Measurements from ENCODE around the gene DLG5. TPM values are rescaled to one million over a fixed set of nuclear protein-coding genes. Genes with fewer than 3 reads are reported as not detected.

The DLG5 gene
- total RNA-seq, 1 donor from 2014 or later = 64.5 TPM

DNA sequence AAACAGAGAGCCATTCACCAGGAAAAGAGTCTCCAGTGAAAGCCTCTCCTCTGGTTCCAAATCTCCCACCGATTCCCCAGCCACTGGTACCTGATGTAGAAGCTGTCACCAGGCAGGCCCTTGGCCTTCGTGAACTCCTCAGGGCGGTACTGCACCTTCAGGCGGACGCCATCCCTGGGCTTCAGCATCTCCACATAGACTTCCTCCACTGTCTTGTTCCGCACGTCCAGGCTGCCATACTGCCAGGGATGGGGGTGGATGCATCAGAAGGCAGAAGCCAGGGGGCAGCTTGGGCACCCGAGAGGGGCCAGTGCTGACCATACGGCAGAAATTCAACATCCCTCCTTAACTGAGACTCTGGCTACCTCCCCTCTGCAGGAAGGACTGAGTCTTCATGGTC is 118.8 kb downstream of the DLG5 start:
- no peak overlapping the region for H3K4me3 Mint-ChIP-seq (ENCODE audit: unreplicated experiment)
- TF ChIP-seq, protein P1, sequence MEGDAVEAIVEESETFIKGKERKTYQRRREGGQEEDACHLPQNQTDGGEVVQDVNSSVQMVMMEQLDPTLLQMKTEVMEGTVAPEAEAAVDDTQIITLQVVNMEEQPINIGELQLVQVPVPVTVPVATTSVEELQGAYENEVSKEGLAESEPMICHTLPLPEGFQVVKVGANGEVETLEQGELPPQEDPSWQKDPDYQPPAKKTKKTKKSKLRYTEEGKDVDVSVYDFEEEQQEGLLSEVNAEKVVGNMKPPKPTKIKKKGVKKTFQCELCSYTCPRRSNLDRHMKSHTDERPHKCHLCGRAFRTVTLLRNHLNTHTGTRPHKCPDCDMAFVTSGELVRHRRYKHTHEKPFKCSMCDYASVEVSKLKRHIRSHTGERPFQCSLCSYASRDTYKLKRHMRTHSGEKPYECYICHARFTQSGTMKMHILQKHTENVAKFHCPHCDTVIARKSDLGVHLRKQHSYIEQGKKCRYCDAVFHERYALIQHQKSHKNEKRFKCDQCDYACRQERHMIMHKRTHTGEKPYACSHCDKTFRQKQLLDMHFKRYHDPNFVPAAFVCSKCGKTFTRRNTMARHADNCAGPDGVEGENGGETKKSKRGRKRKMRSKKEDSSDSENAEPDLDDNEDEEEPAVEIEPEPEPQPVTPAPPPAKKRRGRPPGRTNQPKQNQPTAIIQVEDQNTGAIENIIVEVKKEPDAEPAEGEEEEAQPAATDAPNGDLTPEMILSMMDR (IDR thresholded peaks at IDR 0.05; ENCODE audit: unreplicated experiment) = no peak
- no peak for DNase-seq (ENCODE audit: low spot score)
- H3K4me1 Mint-ChIP-seq (ENCODE audit: unreplicated experiment) = no peaks in the 10 kb centered on the region
- H3K9me3 Mint-ChIP-seq (ENCODE audit: unreplicated experiment) = no peaks in the 10 kb centered on the region
- H3K27ac Mint-ChIP-seq (ENCODE audit: unreplicated experiment) = no peak overlapping the region
- peaks cover 3% of the 10 kb centered on the region for H3K27me3 Mint-ChIP-seq (ENCODE audit: unreplicated experiment)
- peaks cover 42% of the 10 kb centered on the region for H3K36me3 Mint-ChIP-seq (ENCODE audit: low read depth, unreplicated experiment)

GRCh38 chr10:77806511-77807157 is 119.9 kb downstream of the DLG5 start:
- peaks cover 3% of the 10 kb centered on the region for H3K27me3 Mint-ChIP-seq (ENCODE audit: unreplicated experiment)
- TF ChIP-seq, protein P1 (IDR thresholded peaks at IDR 0.05; ENCODE audit: unreplicated experiment) = no peak
- no peaks in the 10 kb centered on the region for H3K4me1 Mint-ChIP-seq (ENCODE audit: unreplicated experiment)
- H3K36me3 Mint-ChIP-seq (ENCODE audit: low read depth, unreplicated experiment) = peaks cover 40% of the 10 kb centered on the region
- no peak for DNase-seq (ENCODE audit: low spot score)
- H3K9me3 Mint-ChIP-seq (ENCODE audit: unreplicated experiment) = no peaks in the 10 kb centered on the region
- no peak overlapping the region for H3K27ac Mint-ChIP-seq (ENCODE audit: unreplicated experiment)
- H3K4me3 Mint-ChIP-seq (ENCODE audit: unreplicated experiment) = no peak overlapping the region

- no peak for DNase-seq (ENCODE audit: low spot score)
- peaks cover 45% of the 10 kb centered on the region for H3K36me3 Mint-ChIP-seq (ENCODE audit: low read depth, unreplicated experiment)
- TF ChIP-seq, protein P1 (IDR thresholded peaks at IDR 0.05; ENCODE audit: unreplicated experiment) = no peak
- peaks cover 3% of the 10 kb centered on the region for H3K27me3 Mint-ChIP-seq (ENCODE audit: unreplicated experiment)
- no peak overlapping the region for H3K4me3 Mint-ChIP-seq (ENCODE audit: unreplicated experiment)
- no peak overlapping the region for H3K27ac Mint-ChIP-seq (ENCODE audit: unreplicated experiment)
- H3K9me3 Mint-ChIP-seq (ENCODE audit: unreplicated experiment) = no peaks in the 10 kb centered on the region
- H3K4me1 Mint-ChIP-seq (ENCODE audit: unreplicated experiment) = no peaks in the 10 kb centered on the region
Measured at GRCh38 chr10:77805676-77806075, 120.9 kb downstream of the DLG5 start.

DNA sequence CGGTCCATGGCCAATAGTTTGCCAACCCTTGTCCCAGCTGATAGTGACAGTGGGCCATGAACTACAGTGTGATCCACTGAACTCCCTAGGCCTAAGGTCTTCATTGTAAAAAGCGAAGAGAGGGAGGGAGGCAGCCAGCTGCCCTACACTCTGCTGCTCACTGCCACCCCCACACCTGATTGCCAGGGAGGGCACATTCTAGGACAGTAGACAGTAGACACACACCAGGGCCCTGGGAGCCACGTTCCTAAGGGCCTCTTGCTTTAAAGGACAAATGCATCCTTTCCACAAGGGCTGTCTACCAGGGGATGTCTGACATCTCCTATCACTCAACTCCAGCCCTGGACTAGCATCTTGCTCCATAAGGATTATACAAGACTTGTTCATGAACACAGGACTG is 122.2 kb downstream of the DLG5 start:
- Mint-ChIP-seq H3K9me3 (ENCODE audit: unreplicated experiment) (no peaks in the 10 kb centered on the region), H3K27ac (ENCODE audit: unreplicated experiment) (no peak overlapping the region), H3K27me3 (ENCODE audit: unreplicated experiment) (peaks cover 3% of the 10 kb centered on the region), H3K36me3 (ENCODE audit: low read depth, unreplicated experiment) (peaks cover 42% of the 10 kb centered on the region), H3K4me1 (ENCODE audit: unreplicated experiment) (no peaks in the 10 kb centered on the region), H3K4me3 (ENCODE audit: unreplicated experiment) (no peak overlapping the region)
- no peak for DNase-seq (ENCODE audit: low spot score)
- TF ChIP-seq, protein P1 (IDR thresholded peaks at IDR 0.05; ENCODE audit: unreplicated experiment) = no peak

- DNase-seq (ENCODE audit: low spot score) = no peak
- TF ChIP-seq, protein P1 (IDR thresholded peaks at IDR 0.05; ENCODE audit: unreplicated experiment) = no peak
- H3K36me3 Mint-ChIP-seq (ENCODE audit: low read depth, unreplicated experiment) = peaks cover 48% of the 10 kb centered on the region
- peaks cover 9% of the 10 kb centered on the region for H3K27me3 Mint-ChIP-seq (ENCODE audit: unreplicated experiment)
- no peaks in the 10 kb centered on the region for H3K4me1 Mint-ChIP-seq (ENCODE audit: unreplicated experiment)
- H3K9me3 Mint-ChIP-seq (ENCODE audit: unreplicated experiment) = no peaks in the 10 kb centered on the region
- H3K4me3 Mint-ChIP-seq (ENCODE audit: unreplicated experiment) = peak overlapping the region; percentile 6
- H3K27ac Mint-ChIP-seq (ENCODE audit: unreplicated experiment) = no peak overlapping the region
Measured at GRCh38 chr10:77801474-77802161, 124.9 kb downstream of the DLG5 start.

Data from endothelial cell (in vitro differentiated cells).